ENCODE measurements around the gene SLC33A1. TPM values are rescaled to one million over a fixed set of nuclear protein-coding genes. Genes with fewer than 3 reads are reported as not detected.
A peak's percentile ranks its signal among the peaks of the same experiment; 100 is the strongest.

SLC33A1 gene
- total and polyA plus RNA-seq, 2 of the 13 experiments (the other 11 are each of a cell fraction or from before 2014, with no cell fraction given), result 20.0 to 32.1 TPM

DNA sequence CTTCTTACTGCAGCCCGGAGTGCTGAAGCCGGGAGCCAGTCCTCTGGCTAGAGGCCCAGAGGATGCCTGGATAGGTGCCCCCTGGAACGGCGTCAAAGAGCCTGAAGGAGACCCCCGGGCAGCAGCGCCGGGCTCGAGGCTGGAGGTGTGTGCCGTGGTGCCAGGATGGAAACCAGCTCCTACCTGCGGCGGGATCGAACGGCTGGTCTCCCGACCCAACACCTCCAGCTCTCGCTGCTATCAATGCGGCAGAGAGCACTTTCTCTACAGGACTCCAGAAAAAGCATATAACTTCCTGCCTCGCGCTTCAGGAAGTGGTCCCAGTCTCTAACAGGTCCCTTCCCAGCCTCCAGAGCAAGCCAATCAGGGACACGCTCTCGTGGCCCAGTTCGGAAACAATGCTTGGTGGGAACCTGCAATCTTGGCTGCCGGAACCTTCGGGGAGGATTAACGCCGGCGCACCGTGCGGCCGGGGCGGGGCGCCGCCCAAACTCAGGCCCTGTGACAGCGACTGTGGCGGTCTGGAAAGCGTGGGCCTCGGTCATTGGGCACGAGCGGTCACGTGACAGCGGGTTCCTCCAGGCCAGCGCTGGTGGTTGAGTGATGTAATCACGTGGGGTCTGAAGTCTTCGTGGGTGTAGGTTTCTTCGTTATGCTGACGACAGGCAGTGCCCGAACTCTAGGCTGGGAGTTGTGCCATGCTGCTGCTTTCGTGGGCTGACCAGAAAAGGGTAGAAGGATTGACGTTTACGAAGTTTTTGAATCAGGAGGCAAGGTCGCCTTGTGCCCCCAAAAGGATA lies at the start of gene SLC33A1 (continued):
- TF ChIP-seq SRSF9 (IDR thresholded peaks at IDR 0.05; ENCODE audit: borderline replicate concordance, insufficient read depth, low read depth, low read length, poor library complexity, severe bottlenecking), result no peak
- peak; percentile 52; the same call in 1 of the 2 replicates for TF ChIP-seq ESRRA (CRISPR knock-in tag; IDR thresholded peaks at IDR 0.05; ENCODE audit: low read depth)
- peak; percentile 97 for TF ChIP-seq SALL1 (CRISPR knock-in tag; IDR thresholded peaks at IDR 0.05)
- TF ChIP-seq, protein P1, sequence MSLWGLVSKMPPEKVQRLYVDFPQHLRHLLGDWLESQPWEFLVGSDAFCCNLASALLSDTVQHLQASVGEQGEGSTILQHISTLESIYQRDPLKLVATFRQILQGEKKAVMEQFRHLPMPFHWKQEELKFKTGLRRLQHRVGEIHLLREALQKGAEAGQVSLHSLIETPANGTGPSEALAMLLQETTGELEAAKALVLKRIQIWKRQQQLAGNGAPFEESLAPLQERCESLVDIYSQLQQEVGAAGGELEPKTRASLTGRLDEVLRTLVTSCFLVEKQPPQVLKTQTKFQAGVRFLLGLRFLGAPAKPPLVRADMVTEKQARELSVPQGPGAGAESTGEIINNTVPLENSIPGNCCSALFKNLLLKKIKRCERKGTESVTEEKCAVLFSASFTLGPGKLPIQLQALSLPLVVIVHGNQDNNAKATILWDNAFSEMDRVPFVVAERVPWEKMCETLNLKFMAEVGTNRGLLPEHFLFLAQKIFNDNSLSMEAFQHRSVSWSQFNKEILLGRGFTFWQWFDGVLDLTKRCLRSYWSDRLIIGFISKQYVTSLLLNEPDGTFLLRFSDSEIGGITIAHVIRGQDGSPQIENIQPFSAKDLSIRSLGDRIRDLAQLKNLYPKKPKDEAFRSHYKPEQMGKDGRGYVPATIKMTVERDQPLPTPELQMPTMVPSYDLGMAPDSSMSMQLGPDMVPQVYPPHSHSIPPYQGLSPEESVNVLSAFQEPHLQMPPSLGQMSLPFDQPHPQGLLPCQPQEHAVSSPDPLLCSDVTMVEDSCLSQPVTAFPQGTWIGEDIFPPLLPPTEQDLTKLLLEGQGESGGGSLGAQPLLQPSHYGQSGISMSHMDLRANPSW (CRISPR knock-in tag; IDR thresholded peaks at IDR 0.05; ENCODE audit: borderline replicate concordance), result peak; percentile 95
- TF ChIP-seq ZNF510 (CRISPR knock-in tag; IDR thresholded peaks at IDR 0.05; ENCODE audit: low read depth), result peak; percentile 65; the same call in 1 of the 2 replicates
- TF ChIP-seq, protein P2, sequence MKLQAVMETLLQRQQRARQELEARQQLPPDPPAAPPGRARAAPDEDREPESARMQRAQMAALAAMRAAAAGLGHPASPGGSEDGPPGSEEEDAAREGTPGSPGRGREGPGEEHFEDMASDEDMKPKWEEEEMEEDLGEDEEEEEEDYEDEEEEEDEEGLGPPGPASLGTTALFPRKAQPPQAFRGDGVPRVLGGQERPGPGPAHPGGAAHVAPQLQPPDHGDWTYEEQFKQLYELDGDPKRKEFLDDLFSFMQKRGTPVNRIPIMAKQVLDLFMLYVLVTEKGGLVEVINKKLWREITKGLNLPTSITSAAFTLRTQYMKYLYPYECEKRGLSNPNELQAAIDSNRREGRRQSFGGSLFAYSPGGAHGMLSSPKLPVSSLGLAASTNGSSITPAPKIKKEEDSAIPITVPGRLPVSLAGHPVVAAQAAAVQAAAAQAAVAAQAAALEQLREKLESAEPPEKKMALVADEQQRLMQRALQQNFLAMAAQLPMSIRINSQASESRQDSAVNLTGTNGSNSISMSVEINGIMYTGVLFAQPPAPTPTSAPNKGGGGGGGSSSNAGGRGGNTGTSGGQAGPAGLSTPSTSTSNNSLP (IDR thresholded peaks at IDR 0.05; ENCODE audit: low read depth, low read length), result peak; percentile 98
- TF ChIP-seq TCF7 (IDR thresholded peaks at IDR 0.05; ENCODE audit: low read depth), result no peak
- TF ChIP-seq ZNF138 (CRISPR knock-in tag; IDR thresholded peaks at IDR 0.05; ENCODE audit: low read depth), result peak; percentile 65; the same call in 1 of the 2 replicates
- TF ChIP-seq U2AF1 (optimal IDR thresholded peaks at IDR 0.05; ENCODE audit: low read depth, low read length), result peak; percentile 84
- TF ChIP-seq TIGD3 (CRISPR knock-in tag; IDR thresholded peaks at IDR 0.05; ENCODE audit: borderline replicate concordance), result no peak
- peak; percentile 91 for TF ChIP-seq KDM5A (IDR thresholded peaks at IDR 0.05; ENCODE audit: borderline replicate concordance, low read length)
- peak; percentile 25; the same call in 1 of the 2 replicates for TF ChIP-seq ZFP82 (CRISPR knock-in tag; IDR thresholded peaks at IDR 0.05; ENCODE audit: borderline replicate concordance)
- TF ChIP-seq THYN1 (CRISPR knock-in tag; IDR thresholded peaks at IDR 0.05; ENCODE audit: borderline replicate concordance, low read depth), result no peak
- TF ChIP-seq, protein P3, sequence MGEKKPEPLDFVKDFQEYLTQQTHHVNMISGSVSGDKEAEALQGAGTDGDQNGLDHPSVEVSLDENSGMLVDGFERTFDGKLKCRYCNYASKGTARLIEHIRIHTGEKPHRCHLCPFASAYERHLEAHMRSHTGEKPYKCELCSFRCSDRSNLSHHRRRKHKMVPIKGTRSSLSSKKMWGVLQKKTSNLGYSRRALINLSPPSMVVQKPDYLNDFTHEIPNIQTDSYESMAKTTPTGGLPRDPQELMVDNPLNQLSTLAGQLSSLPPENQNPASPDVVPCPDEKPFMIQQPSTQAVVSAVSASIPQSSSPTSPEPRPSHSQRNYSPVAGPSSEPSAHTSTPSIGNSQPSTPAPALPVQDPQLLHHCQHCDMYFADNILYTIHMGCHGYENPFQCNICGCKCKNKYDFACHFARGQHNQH (CRISPR knock-in tag; IDR thresholded peaks at IDR 0.05), result peak; percentile 93
- no peak for TF ChIP-seq NCOA5 (CRISPR knock-in tag; IDR thresholded peaks at IDR 0.05)
